ENCODE measurements around the gene IL36B. TPM values are rescaled to one million over a fixed set of nuclear protein-coding genes. Genes with fewer than 3 reads are reported as not detected.

IL36B gene
- total and polyA plus RNA-seq, 9 of the 15 experiments (the other 6 are each of a cell fraction or from before 2014, with no cell fraction given): not detected

GRCh38 chr2:113092864-113093612 is 40.4 kb upstream of the IL36B start:
- peaks cover 5 to 18% of the 10 kb centered on the region in 2 experiments; a peak in 3 of 5 replicates for H3K27me3 ChIP-seq (ENCODE audit: control insufficient read depth in 2 of 2, insufficient read depth in 2 of 2, low read length in 2 of 2)
- CTCF ChIA-PET (ENCODE audit: low intra/inter-chr PET ratio): interaction anchor here (0.7 kb wide), 1 partner anchor 25 kb away, joined by 3 read pairs; the partner anchor contains the start of gene IL1F10
- no peaks in the 10 kb centered on the region for H3K4me1 ChIP-seq (replicated peaks in 1 of 2; ENCODE audit: control insufficient read depth in 2 of 2, insufficient read depth in 2 of 2, low read length in 2 of 2)
- no peak overlapping the region for H3K27ac ChIP-seq (ENCODE audit: extremely low read depth, low read depth, low read length)
- no peak overlapping the region for H3K9ac ChIP-seq (ENCODE audit: insufficient read depth in 1 of 2, low read depth in 2 of 2, low read length in 2 of 2)
- no peak overlapping the region for H3K4me2 ChIP-seq (ENCODE audit: insufficient read depth, low read length)
- FAIRE-seq: no peak
- H3K36me3 ChIP-seq (ENCODE audit: control insufficient read depth, insufficient read depth, low read length): no peaks in the 10 kb centered on the region
- intact Hi-C loops (cut with micrococcal nuclease): no loop called here
- H3K9me3 ChIP-seq (replicated peaks; ENCODE audit: control insufficient read depth, insufficient read depth, low read depth, low read length): 0 out of 2 replicates have a peak, but pooled peaks cover 2% of the 10 kb centered on the region
- H3K4me3 ChIP-seq: no peak overlapping the region
- H3K79me2 ChIP-seq (ENCODE audit: control insufficient read depth, insufficient read depth, low read length): no peaks in the 10 kb centered on the region
- TF ChIP-seq EZH2 (IDR thresholded peaks at IDR 0.05; ENCODE audit: borderline replicate concordance, low read depth, low read length) (no peak), SAFB (IDR thresholded peaks at IDR 0.05; ENCODE audit: borderline replicate concordance, low read depth, low read length) (no peak), FOXA3 (CRISPR knock-in tag; conservative IDR thresholded peaks at IDR 0.05 in 1 of 2, IDR thresholded peaks at IDR 0.05 in 1 of 2) (no peak), PHB (CRISPR knock-in tag; IDR thresholded peaks at IDR 0.05) (no peak), SIRT6 (IDR thresholded peaks at IDR 0.05; ENCODE audit: low read depth, low read length) (no peak), ZNF232 (CRISPR knock-in tag; IDR thresholded peaks at IDR 0.05) (no peak), STAT5A (IDR thresholded peaks at IDR 0.05; ENCODE audit: borderline replicate concordance, low read length) (no peak), GTF2B (IDR thresholded peaks at IDR 0.05; ENCODE audit: extremely low read depth, insufficient read length) (no peak), BRD4 (IDR thresholded peaks at IDR 0.05) (no peak), NFIC (IDR thresholded peaks at IDR 0.05) (no peak), SP2 (IDR thresholded peaks at IDR 0.05; ENCODE audit: extremely low read depth, low read depth, low read length, poor library complexity, severe bottlenecking) (no peak), NRF1 (conservative IDR thresholded peaks at IDR 0.05 in 1 of 2, IDR thresholded peaks at IDR 0.05 in 1 of 2) (no peak), SIN3B (IDR thresholded peaks at IDR 0.05; ENCODE audit: low read depth) (no peak)
- H4K20me1 ChIP-seq (replicated peaks; ENCODE audit: control insufficient read depth, insufficient read depth, low read length): no peaks in the 10 kb centered on the region
- no TSS peak for BruUV-seq (replicated peaks)
- 4% methylated on average over 5 of the region's 5 CpGs for WGBS (ENCODE audit: insufficient coverage, low coverage, missing lambda C conversion rate)
- in situ Hi-C loops (cut with MboI): no loop called here
- H2AFZ ChIP-seq (ENCODE audit: low read depth, low read length): no peak overlapping the region
- no peak for ATAC-seq
- DNase-seq (ENCODE audit: extremely low read depth in 1 of 4, low spot score in 3 of 4): no peak
- H3K9me1 ChIP-seq (ENCODE audit: control insufficient read depth, insufficient read depth, low read length): no peaks in the 10 kb centered on the region
- POLR2A ChIA-PET: interaction anchor here (0.8 to 1.2 kb wide), 2 partner anchors 11 to 46 kb away, joined by 3 read pairs; no protein-coding TSS in a partner anchor
